Stimulated activated naive CD4-positive, alpha-beta T cell treated with Interleukin-2 at 50 U/mL for 16 hours (primary cell): ENCODE data around the gene MYL9.

Experiments used
- DNase-seq: peaks from one replicate; lab custom pipeline; 2025; lab: John Stamatoyannopoulos, UW

MYL9 gene

GRCh38 chr20:36582821-36583220 lies 41.5 kb downstream of the MYL9 start:
- DNase-seq: no peak

- no peak for DNase-seq
These were observed 42.7 kb downstream of the MYL9 start for GRCh38 chr20:36584018-36584481.

- no peak for DNase-seq
These were observed 44.2 kb downstream of the MYL9 start for GRCh38 chr20:36585410-36586125.

GRCh38 chr20:36587388-36588070 lies 46.2 kb downstream of the MYL9 start:
- DNase-seq: no peak

- no peak for DNase-seq
These were observed 50.0 kb downstream of the MYL9 start for GRCh38 chr20:36591281-36591680.

- DNase-seq: peak; percentile 59
These were observed 50.7 kb downstream of the MYL9 start for GRCh38 chr20:36591854-36592641.

GRCh38 chr20:36593347-36593929 lies 52.1 kb downstream of the MYL9 start:
- DNase-seq: no peak

- DNase-seq: no peak
These were observed 58.6 kb downstream of the MYL9 start for GRCh38 chr20:36599912-36600345.
